Sigmoid colon (tissue), 3 donors: ENCODE data around the gene RNF166.

Source experiments
- CTCF ChIP-seq, 4 experiments: fragments of 450-650 bp in 3 of 4; fragments of 200-600 bp in 1 of 4; IDR thresholded peaks; one replicate each; pipeline ENCODE4 v1.5.1; 2016 to 2019; ENCODE audit warnings: antibody characterized with exemption in 4 of 4, mild to moderate bottlenecking in 3 of 4, moderate library complexity in 2 of 4
- POLR2A ChIP-seq, 2 donors: fragments of 450-650 bp; IDR thresholded peaks; one replicate each; pipeline ENCODE4 v1.6.1; 2016; ENCODE audit warnings: antibody characterized with exemption in 2 of 2, mild to moderate bottlenecking in 2 of 2, moderate library complexity in 2 of 2

GRCh38 chr16:88692861-88693260 lies 13.3 kb downstream of the RNF166 start:
- no peak for TF ChIP-seq CTCF (IDR thresholded peaks at IDR 0.05)
- TF ChIP-seq POLR2A (IDR thresholded peaks at IDR 0.05): no peak
